K562 (cell line): ENCODE data around the gene CBX1. TPM values are rescaled to one million over a fixed set of nuclear protein-coding genes. Genes with fewer than 3 reads are reported as not detected.
A peak's percentile ranks its signal among the peaks of the same experiment; 100 is the strongest.

Experiments used
- EGR1 ChIP-seq: fragments of 450-650 bp; conservative IDR thresholded peaks from 2 replicates; pipeline ENCODE4 v1.6.1; 2017; ENCODE audit warnings: mild to moderate bottlenecking
- ILF3 ChIP-seq: fragments of 450-650 bp; IDR thresholded peaks from 2 replicates; pipeline ENCODE4 v1.6.1; 2018; ENCODE audit warnings: antibody characterized with exemption, mild to moderate bottlenecking, moderate library complexity, borderline replicate concordance
- SIN3A ChIP-seq, 2 experiments: fragments of 150-350 bp in 1 of 2; IDR thresholded peaks; 2 replicates each; pipeline ENCODE4 v1.6.1; 2011 to 2016; ENCODE audit warnings: borderline replicate concordance in 2 of 2, low read depth in 2 of 2, low read length in 2 of 2, mild to moderate bottlenecking in 2 of 2, moderate library complexity in 2 of 2; ENCODE audit not compliant: control insufficient read depth in 1 of 2
- SMARCC2 ChIP-seq: fragments of 450-650 bp; IDR thresholded peaks from 2 replicates; pipeline ENCODE4 v1.6.1; 2017; ENCODE audit warnings: antibody characterized with exemption, moderate library complexity, mild to moderate bottlenecking, low read depth
- TRIM24 ChIP-seq, 2 experiments: fragments of 450-650 bp; IDR thresholded peaks; 2 replicates each; pipeline ENCODE4 v1.6.1; 2016
- ZNF644 ChIP-seq: fragments of 200-800 bp; sonication (Bioruptor generic); IDR thresholded peaks from 2 replicates; pipeline ENCODE4 v1.6.1; 2016; ENCODE audit warnings: low read depth, missing genetic modification characterization, missing compliant biosample characterization
- ZNF668 ChIP-seq: fragments of 250-450 bp; sonication (Bioruptor Pico); IDR thresholded peaks from 2 replicates; pipeline ENCODE4 v1.8.0; 2022; ENCODE audit warnings: mild to moderate bottlenecking, inconsistent platforms
- ZNF764 ChIP-seq: fragments of 250-450 bp; sonication (Bioruptor Pico); IDR thresholded peaks from 2 replicates; pipeline ENCODE4 v1.4.0; 2020; ENCODE audit warnings: low read depth, mild to moderate bottlenecking, moderate library complexity
- polyA plus RNA-seq, 8 experiments: library from polyadenylated mRNA; depleted of rRNA in 4 of 8; stranded (reverse) in 5 of 8; unstranded in 3 of 8; fragments of >200 nt; fragmentation: Nextera tagmentation in 2 of 8; fragmentation: Illumina TruSeq in 1 of 8; extraction: Ambion mirVana in 2 of 8; extraction: Trizol in 1 of 8; gene quantifications; 2 replicates each; pipeline versions ENCODE4 v1.2.1 to v1.2.3, GENCODE V29; 2011 to 2014; ENCODE audit warnings: inconsistent platforms in 1 of 8, missing spikeins in 1 of 8
- total RNA-seq, 7 experiments: library from RNA; depleted of rRNA in 6 of 7; stranded (reverse); fragments of >200 nt in 6 of 7; fragmentation: Illumina TruSeq in 2 of 7; extraction: Trizol in 2 of 7; gene quantifications; 2 replicates each; pipeline versions ENCODE4 v1.2.1 to v1.2.3, GENCODE V29; 2011 to 2021; ENCODE audit warnings: low replicate concordance in 1 of 7
- TF ChIP-seq, protein P1 (sequence below), 2 experiments: IDR thresholded peaks in 1 of 2; conservative IDR thresholded peaks in 1 of 2; 2 replicates each; pipeline ENCODE4 v1.6.1; 2016; ENCODE audit warnings: low read depth in 2 of 2, mild to moderate bottlenecking in 1 of 2, missing compliant biosample characterization in 1 of 2, missing genetic modification characterization in 1 of 2, moderate library complexity in 1 of 2
- TF ChIP-seq, protein P2 (sequence below), 2 experiments: fragments of 450-650 bp in 1 of 2; sonication (generic) in 1 of 2; formaldehyde crosslinking in 1 of 2; IDR thresholded peaks in 1 of 2; conservative IDR thresholded peaks in 1 of 2; 2 replicates each; pipeline versions ENCODE4 v1.6.1 to v1.8.1; 2016 to 2023; ENCODE audit warnings: mild to moderate bottlenecking in 2 of 2, moderate library complexity in 2 of 2, inconsistent platforms in 1 of 2, missing genetic modification reagents in 1 of 2
- TF ChIP-seq, protein P3 (sequence below): fragments of 200-800 bp; sonication (Bioruptor generic); IDR thresholded peaks from 2 replicates; pipeline ENCODE4 v1.6.1; 2017; ENCODE audit warnings: missing genetic modification characterization, missing compliant biosample characterization
- TF ChIP-seq, protein P4 (sequence below): IDR thresholded peaks from 3 replicates; pipeline ENCODE4 v1.6.1; 2011; ENCODE audit warnings: borderline replicate concordance, mild to moderate bottlenecking, moderate library complexity; ENCODE audit not compliant: insufficient read length; ENCODE audit errors: extremely low read depth

Gene CBX1
- total and polyA plus RNA-seq, 9 of the 15 experiments (the other 6 are each of a cell fraction or from before 2014, with no cell fraction given): 10.6 to 95.7 (median 52.7) TPM

DNA sequence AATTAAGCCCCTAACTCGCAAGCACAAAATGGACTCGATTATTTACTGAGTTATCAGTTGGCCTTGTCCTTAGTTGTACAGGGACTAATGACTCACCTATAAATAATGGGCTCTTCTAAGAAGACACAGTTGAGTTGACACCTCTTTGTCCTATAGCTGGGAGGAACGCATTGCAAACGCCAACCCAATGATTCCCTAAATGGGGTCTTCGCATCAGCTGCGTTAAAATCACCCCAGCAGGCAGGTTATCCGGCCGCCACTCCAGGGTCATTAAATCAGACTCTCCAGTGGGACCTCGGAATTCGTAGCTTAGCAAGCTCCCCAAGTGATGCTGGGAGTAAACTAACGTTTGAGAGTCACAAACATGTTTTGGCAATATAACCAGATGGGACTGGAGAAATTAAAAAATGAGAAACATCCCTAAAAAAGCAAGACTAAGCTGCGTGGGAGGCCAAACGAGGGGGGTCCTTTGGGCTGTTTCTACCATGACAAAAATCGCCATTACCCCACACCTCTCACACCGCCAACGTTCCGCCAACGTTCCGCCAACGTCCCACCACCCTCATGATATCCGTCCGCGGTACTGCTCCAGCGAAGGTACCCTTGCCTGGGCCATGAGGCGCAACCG, 54.1 kb downstream of the CBX1 start (continued):
- TF ChIP-seq, protein P1, sequence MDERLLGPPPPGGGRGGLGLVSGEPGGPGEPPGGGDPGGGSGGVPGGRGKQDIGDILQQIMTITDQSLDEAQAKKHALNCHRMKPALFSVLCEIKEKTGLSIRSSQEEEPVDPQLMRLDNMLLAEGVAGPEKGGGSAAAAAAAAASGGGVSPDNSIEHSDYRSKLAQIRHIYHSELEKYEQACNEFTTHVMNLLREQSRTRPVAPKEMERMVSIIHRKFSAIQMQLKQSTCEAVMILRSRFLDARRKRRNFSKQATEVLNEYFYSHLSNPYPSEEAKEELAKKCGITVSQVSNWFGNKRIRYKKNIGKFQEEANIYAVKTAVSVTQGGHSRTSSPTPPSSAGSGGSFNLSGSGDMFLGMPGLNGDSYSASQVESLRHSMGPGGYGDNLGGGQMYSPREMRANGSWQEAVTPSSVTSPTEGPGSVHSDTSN (CRISPR knock-in tag; IDR thresholded peaks at IDR 0.05; ENCODE audit: low read depth): no peak
- TF ChIP-seq, protein P1 (tag; conservative IDR thresholded peaks at IDR 0.05; ENCODE audit: low read depth): 0 out of 2 replicates have a peak, but pooled peaks have one; percentile 28
- TF ChIP-seq EGR1: peak; percentile 79
- TF ChIP-seq, protein P2, sequence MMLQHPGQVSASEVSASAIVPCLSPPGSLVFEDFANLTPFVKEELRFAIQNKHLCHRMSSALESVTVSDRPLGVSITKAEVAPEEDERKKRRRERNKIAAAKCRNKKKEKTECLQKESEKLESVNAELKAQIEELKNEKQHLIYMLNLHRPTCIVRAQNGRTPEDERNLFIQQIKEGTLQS (IDR thresholded peaks at IDR 0.05): peak; percentile 24; the same call in 1 of the 2 replicates
- TF ChIP-seq, protein P2 (CRISPR knock-in tag; conservative IDR thresholded peaks at IDR 0.05): no peak
- TF ChIP-seq, protein P3, sequence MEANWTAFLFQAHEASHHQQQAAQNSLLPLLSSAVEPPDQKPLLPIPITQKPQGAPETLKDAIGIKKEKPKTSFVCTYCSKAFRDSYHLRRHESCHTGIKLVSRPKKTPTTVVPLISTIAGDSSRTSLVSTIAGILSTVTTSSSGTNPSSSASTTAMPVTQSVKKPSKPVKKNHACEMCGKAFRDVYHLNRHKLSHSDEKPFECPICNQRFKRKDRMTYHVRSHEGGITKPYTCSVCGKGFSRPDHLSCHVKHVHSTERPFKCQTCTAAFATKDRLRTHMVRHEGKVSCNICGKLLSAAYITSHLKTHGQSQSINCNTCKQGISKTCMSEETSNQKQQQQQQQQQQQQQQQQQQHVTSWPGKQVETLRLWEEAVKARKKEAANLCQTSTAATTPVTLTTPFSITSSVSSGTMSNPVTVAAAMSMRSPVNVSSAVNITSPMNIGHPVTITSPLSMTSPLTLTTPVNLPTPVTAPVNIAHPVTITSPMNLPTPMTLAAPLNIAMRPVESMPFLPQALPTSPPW (CRISPR knock-in tag): peak; percentile 58; the same call in 1 of the 2 replicates
- no peak for TF ChIP-seq ZNF644
- no peak for TF ChIP-seq ZNF668 (CRISPR knock-in tag)
- TF ChIP-seq, protein P4, sequence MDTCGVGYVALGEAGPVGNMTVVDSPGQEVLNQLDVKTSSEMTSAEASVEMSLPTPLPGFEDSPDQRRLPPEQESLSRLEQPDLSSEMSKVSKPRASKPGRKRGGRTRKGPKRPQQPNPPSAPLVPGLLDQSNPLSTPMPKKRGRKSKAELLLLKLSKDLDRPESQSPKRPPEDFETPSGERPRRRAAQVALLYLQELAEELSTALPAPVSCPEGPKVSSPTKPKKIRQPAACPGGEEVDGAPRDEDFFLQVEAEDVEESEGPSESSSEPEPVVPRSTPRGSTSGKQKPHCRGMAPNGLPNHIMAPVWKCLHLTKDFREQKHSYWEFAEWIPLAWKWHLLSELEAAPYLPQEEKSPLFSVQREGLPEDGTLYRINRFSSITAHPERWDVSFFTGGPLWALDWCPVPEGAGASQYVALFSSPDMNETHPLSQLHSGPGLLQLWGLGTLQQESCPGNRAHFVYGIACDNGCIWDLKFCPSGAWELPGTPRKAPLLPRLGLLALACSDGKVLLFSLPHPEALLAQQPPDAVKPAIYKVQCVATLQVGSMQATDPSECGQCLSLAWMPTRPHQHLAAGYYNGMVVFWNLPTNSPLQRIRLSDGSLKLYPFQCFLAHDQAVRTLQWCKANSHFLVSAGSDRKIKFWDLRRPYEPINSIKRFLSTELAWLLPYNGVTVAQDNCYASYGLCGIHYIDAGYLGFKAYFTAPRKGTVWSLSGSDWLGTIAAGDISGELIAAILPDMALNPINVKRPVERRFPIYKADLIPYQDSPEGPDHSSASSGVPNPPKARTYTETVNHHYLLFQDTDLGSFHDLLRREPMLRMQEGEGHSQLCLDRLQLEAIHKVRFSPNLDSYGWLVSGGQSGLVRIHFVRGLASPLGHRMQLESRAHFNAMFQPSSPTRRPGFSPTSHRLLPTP: no peak
- peak in 1 of 2 experiments; percentile 14; a peak in 1 of 4 replicates for TF ChIP-seq SIN3A (IDR thresholded peaks at IDR 0.05; ENCODE audit: borderline replicate concordance in 2 of 2, control insufficient read depth in 1 of 2, low read depth in 2 of 2, low read length in 2 of 2)
- TF ChIP-seq TRIM24 (IDR thresholded peaks at IDR 0.05): no peak
- TF ChIP-seq ILF3: peak; percentile 79; the same call in 1 of the 2 replicates
- no peak for TF ChIP-seq ZNF764
- TF ChIP-seq SMARCC2: peak; percentile 14; the same call in 1 of the 2 replicates
